ENCODE data around the gene RPS14.

RPS14 gene

GRCh38 chr5:150488519-150489359, 39.2 kb upstream of the RPS14 start:
- Histone ChIP-seq H4K91ac (ENCODE audit: low read depth, low read length) (peak overlapping the region; percentile 69), H4K12ac (ENCODE audit: low read depth, low read length) (no peak overlapping the region), H3K4me1 (ENCODE audit: control insufficient read depth in 1 of 2, insufficient read depth in 2 of 2, low read length in 2 of 2) (peaks cover 53 to 55% of the 10 kb centered on the region in 2 experiments), H3K9ac (ENCODE audit: low read length) (no peak overlapping the region), H4K8ac (ENCODE audit: low read depth, low read length) (peak overlapping the region; percentile 47), H3K9me3 (ENCODE audit: insufficient read depth, low read depth, low read length) (no peaks in the 10 kb centered on the region), H2BK5ac (ENCODE audit: low read depth, low read length, poor library complexity) (peak overlapping the region; percentile 77), H3K79me2 (ENCODE audit: control insufficient read depth, insufficient read depth, low read length, poor library complexity) (peaks cover 53% of the 10 kb centered on the region), H3K27me3 (ENCODE audit: insufficient read depth, low read length) (no peaks in the 10 kb centered on the region), H2BK12ac (ENCODE audit: low read length) (peak overlapping the region; percentile 56), H3K27ac (ENCODE audit: low read depth, low read length) (peak overlapping the region; percentile 100), H2AK5ac (ENCODE audit: low read length) (peak overlapping the region; percentile 49), H3K79me1 (ENCODE audit: low read length) (peaks cover 60% of the 10 kb centered on the region), H3K4ac (ENCODE audit: low read depth, low read length) (peak overlapping the region; percentile 81), H3K4me3 (ENCODE audit: low read depth, low read length) (no peak overlapping the region), H2BK120ac (ENCODE audit: insufficient read depth, low read length, poor library complexity) (peak overlapping the region; percentile 75), H3K36me3 (ENCODE audit: control insufficient read depth in 1 of 2, insufficient read depth in 2 of 2, low read length in 2 of 2) (peaks cover 16 to 21% of the 10 kb centered on the region in 2 experiments), H3K18ac (ENCODE audit: low read length) (peak overlapping the region; percentile 68), H3K23ac (ENCODE audit: low read length) (no peak overlapping the region), H2AFZ (ENCODE audit: insufficient read depth, low read length, poor library complexity) (peak overlapping the region; percentile 32), H3K14ac (ENCODE audit: low read length) (peak overlapping the region; percentile 45), H3K4me2 (ENCODE audit: low read length) (peak overlapping the region; percentile 57)
- DNase-seq = peak in 1 of 2 donors; percentile 42
- WGBS (ENCODE audit: extremely low coverage, insufficient coverage, insufficient read length) = no CpG with 5 or more reads among the region's 11 CpGs

DNA sequence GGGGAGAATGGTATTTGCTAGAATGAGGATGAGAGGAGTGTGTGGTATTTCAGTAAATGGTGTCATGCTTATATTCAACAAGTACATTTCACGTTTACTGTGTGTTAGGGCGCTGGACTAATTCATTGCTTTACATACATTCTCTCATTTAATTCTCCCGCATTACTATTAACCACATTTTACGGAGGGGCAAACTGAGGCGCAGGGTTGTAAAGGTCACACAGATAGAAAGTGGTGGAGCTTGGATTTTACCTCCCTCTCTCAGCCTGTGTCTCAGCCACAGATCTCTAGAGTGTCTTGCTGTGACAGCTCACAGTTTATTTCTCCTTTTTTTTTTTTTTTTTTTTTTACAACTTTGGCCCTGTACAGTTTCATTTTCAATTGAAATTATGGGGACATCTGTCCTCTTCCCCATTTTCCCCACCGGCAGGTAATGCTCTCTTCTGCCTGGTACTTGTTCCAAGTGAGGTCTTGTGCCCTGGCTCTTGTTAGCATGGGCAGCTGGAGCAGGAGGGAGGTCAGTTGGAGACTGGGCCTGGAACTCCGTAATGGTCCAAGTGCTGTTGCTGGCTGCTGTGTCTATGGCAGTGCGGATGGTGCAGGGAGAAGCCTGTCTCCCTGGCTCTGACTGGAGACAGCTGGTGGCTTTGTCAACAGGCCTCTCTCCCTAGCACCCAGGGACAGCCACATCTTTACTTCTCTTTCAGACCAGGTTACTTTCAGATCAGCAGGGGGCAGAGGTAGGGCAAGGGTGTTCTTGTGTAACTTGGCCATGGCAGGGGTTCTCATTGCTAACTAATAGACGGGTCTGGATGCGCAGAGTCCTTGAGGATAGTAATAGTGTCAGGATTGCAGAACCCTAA, 37.9 kb upstream of the RPS14 start:
- Histone ChIP-seq H2BK12ac (ENCODE audit: low read length) (peak overlapping the region; percentile 73), H3K4me2 (ENCODE audit: low read length) (peak overlapping the region; percentile 57), H3K9me3 (ENCODE audit: insufficient read depth, low read depth, low read length) (no peaks in the 10 kb centered on the region), H3K9ac (ENCODE audit: low read length) (peak overlapping the region; percentile 54), H4K8ac (ENCODE audit: low read depth, low read length) (peak overlapping the region; percentile 71), H2AFZ (ENCODE audit: insufficient read depth, low read length, poor library complexity) (peak overlapping the region; percentile 30), H4K12ac (ENCODE audit: low read depth, low read length) (peak overlapping the region; percentile 49), H3K79me2 (ENCODE audit: control insufficient read depth, insufficient read depth, low read length, poor library complexity) (peaks cover 48% of the 10 kb centered on the region), H3K18ac (ENCODE audit: low read length) (peak overlapping the region; percentile 88), H3K4ac (ENCODE audit: low read depth, low read length) (peak overlapping the region; percentile 99), H2BK120ac (ENCODE audit: insufficient read depth, low read length, poor library complexity) (peak overlapping the region; percentile 90), H3K4me3 (ENCODE audit: low read depth, low read length) (peak overlapping the region; percentile 95), H2BK5ac (ENCODE audit: low read depth, low read length, poor library complexity) (peak overlapping the region; percentile 92), H4K91ac (ENCODE audit: low read depth, low read length) (peak overlapping the region; percentile 100), H3K14ac (ENCODE audit: low read length) (peak overlapping the region; percentile 87), H3K79me1 (ENCODE audit: low read length) (peaks cover 64% of the 10 kb centered on the region), H3K27ac (ENCODE audit: low read depth, low read length) (peak overlapping the region; percentile 100), H3K23ac (ENCODE audit: low read length) (no peak overlapping the region), H2AK5ac (ENCODE audit: low read length) (peak overlapping the region; percentile 88), H3K36me3 (ENCODE audit: control insufficient read depth in 1 of 2, insufficient read depth in 2 of 2, low read length in 2 of 2) (peaks cover 12 to 17% of the 10 kb centered on the region in 2 experiments), H3K27me3 (ENCODE audit: insufficient read depth, low read length) (no peaks in the 10 kb centered on the region), H3K4me1 (ENCODE audit: control insufficient read depth in 1 of 2, insufficient read depth in 2 of 2, low read length in 2 of 2) (peaks cover 48 to 57% of the 10 kb centered on the region in 2 experiments)
- no CpG with 5 or more reads among the region's 10 CpGs for WGBS (ENCODE audit: extremely low coverage, insufficient coverage, insufficient read length)
- DNase-seq = peak in 1 of 2 donors; percentile 23

- peak overlapping the region; percentile 100 for H3K27ac ChIP-seq (ENCODE audit: low read depth, low read length)
- H4K12ac ChIP-seq (ENCODE audit: low read depth, low read length) = peak overlapping the region; percentile 65
- WGBS (ENCODE audit: extremely low coverage, insufficient coverage, insufficient read length) = no CpG with 5 or more reads among the region's 60 CpGs
- H3K4ac ChIP-seq (ENCODE audit: low read depth, low read length) = peak overlapping the region; percentile 73
- H2AK5ac ChIP-seq (ENCODE audit: low read length) = no peak overlapping the region
- no peaks in the 10 kb centered on the region for H3K27me3 ChIP-seq (ENCODE audit: insufficient read depth, low read length)
- H3K4me2 ChIP-seq (ENCODE audit: low read length) = peak overlapping the region; percentile 57
- no peaks in the 10 kb centered on the region for H3K9me3 ChIP-seq (ENCODE audit: insufficient read depth, low read depth, low read length)
- H4K8ac ChIP-seq (ENCODE audit: low read depth, low read length) = peak overlapping the region; percentile 88
- H2BK12ac ChIP-seq (ENCODE audit: low read length) = no peak overlapping the region
- H3K9ac ChIP-seq (ENCODE audit: low read length) = peak overlapping the region; percentile 90
- H4K91ac ChIP-seq (ENCODE audit: low read depth, low read length) = peak overlapping the region; percentile 100
- H2AFZ ChIP-seq (ENCODE audit: insufficient read depth, low read length, poor library complexity) = peak overlapping the region; percentile 69
- no peak overlapping the region for H3K23ac ChIP-seq (ENCODE audit: low read length)
- H2BK120ac ChIP-seq (ENCODE audit: insufficient read depth, low read length, poor library complexity) = peak overlapping the region; percentile 97
- DNase-seq = peak; percentile 90 to 91
- peaks cover 59% of the 10 kb centered on the region for H3K79me1 ChIP-seq (ENCODE audit: low read length)
- peaks cover 46 to 57% of the 10 kb centered on the region in 2 experiments for H3K4me1 ChIP-seq (ENCODE audit: control insufficient read depth in 1 of 2, insufficient read depth in 2 of 2, low read length in 2 of 2)
- peak overlapping the region; percentile 99 for H2BK5ac ChIP-seq (ENCODE audit: low read depth, low read length, poor library complexity)
- peak overlapping the region; percentile 95 for H3K4me3 ChIP-seq (ENCODE audit: low read depth, low read length)
- H3K18ac ChIP-seq (ENCODE audit: low read length) = peak overlapping the region; percentile 91
- H3K14ac ChIP-seq (ENCODE audit: low read length) = peak overlapping the region; percentile 95
- H3K36me3 ChIP-seq (ENCODE audit: control insufficient read depth in 1 of 2, insufficient read depth in 2 of 2, low read length in 2 of 2) = peaks cover 8 to 13% of the 10 kb centered on the region in 2 experiments
- H3K79me2 ChIP-seq (ENCODE audit: control insufficient read depth, insufficient read depth, low read length, poor library complexity) = peaks cover 42% of the 10 kb centered on the region
Measured at GRCh38 chr5:150486402-150487198, 37.1 kb upstream of the RPS14 start.

Measured in trophoblast cell (in vitro differentiated cells and primary cell).